K562 (cell line): ENCODE measurements around the gene GLTP.

ENCODE experiments used
- CTCF ChIP-seq, 3 experiments: IDR thresholded peaks in 2 of 3; conservative IDR thresholded peaks in 1 of 3; 2 replicates each; pipeline ENCODE4 v1.5.1; 2011 to 2012; ENCODE audit warnings: low read length in 3 of 3, mild to moderate bottlenecking in 3 of 3, control low read depth in 2 of 3, improper control_type of control experiment in 1 of 3, inconsistent platforms in 1 of 3, low read depth in 1 of 3, mixed read lengths in 1 of 3, moderate library complexity in 1 of 3; ENCODE audit not compliant: insufficient read depth in 2 of 3
- HCFC1 ChIP-seq: IDR thresholded peaks from 2 replicates; pipeline ENCODE4 v1.6.1; 2012; ENCODE audit warnings: low read depth, low read length, improper control_type of control experiment
- PRPF4 ChIP-seq: fragments of 200-400 bp; formaldehyde crosslinking; IDR thresholded peaks from one replicate; pipeline ENCODE4 v1.6.1; 2017; ENCODE audit warnings: low read length, low read depth, mild to moderate bottlenecking; ENCODE audit not compliant: insufficient read depth, poor library complexity, severe bottlenecking
- SMARCE1 ChIP-seq: fragments of 450-650 bp; IDR thresholded peaks from 2 replicates; pipeline ENCODE4 v1.7.1; 2016; ENCODE audit warnings: mild to moderate bottlenecking
- TF ChIP-seq, protein P1 (sequence below): sonication (generic); formaldehyde crosslinking; IDR thresholded peaks from 2 replicates; pipeline ENCODE4 v1.9.0; 2022; ENCODE audit warnings: mild to moderate bottlenecking, missing genetic modification reagents

DNA sequence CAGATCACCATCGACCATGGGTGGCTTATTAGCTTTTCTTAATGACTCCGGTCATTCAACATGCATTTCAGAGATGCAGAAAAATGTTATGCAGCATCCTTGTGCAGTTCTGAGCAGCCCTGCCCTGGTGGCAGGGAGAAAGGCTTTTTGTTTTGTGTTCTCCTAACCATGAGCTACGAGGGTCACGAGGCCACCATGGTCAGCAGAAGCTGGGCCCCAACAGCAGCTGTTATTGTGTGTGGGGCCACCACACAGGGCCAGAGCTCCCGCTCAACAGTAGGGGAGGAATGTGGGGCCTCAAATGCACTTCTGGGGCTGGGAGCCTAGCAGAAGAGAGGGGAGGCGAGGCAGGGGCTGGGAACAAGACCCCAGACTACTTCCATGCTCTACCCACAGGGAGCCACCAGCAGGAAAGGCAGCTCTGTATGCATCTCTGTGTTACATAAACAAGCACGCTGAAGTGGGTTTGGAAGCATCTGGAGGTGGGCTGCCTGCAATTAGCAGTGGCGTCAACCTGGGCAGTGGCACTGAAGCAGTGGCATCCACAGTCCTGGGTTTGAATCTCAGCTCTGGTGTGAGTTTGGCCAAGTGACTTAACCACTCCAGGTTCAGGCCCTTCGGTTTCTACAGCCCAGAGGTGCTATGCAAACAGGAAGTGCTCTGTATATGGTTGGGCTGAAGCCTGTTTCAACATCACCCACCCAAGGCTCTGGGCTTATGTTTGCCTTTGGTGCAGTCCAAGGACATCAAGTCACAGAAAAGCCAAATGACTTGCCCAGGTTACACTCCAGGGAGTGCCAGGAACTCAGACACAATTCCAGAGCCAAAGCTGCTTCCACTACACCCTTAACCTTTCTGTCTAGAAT lies 16.3 kb downstream of the GLTP start:
- TF ChIP-seq CTCF (IDR thresholded peaks at IDR 0.05 in 2 of 3, conservative IDR thresholded peaks at IDR 0.05 in 1 of 3; ENCODE audit: insufficient read depth in 2 of 3, low read depth in 1 of 3, low read length in 3 of 3) (no peak), SMARCE1 (no peak), PRPF4 (no peak), HCFC1 (no peak)
- TF ChIP-seq, protein P1, sequence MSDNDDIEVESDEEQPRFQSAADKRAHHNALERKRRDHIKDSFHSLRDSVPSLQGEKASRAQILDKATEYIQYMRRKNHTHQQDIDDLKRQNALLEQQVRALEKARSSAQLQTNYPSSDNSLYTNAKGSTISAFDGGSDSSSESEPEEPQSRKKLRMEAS = no peak
